ENCODE data around the gene DDX10. TPM values are rescaled to one million over a fixed set of nuclear protein-coding genes. Genes with fewer than 3 reads are reported as not detected.

Gene DDX10
- total and polyA plus RNA-seq, 2 of the 8 experiments (the other 6 are each of a cell fraction or from before 2014, with no cell fraction given), result 49.2 to 52.2 TPM

GRCh38 chr11:108647701-108648527 is 17.0 kb upstream of the DDX10 start:
- H3K79me2 ChIP-seq (ENCODE audit: control insufficient read depth in 1 of 2, insufficient read depth in 2 of 2, low read length in 2 of 2), result no peaks in the 10 kb centered on the region
- peaks cover 0 to 10% (median 0%) of the 10 kb centered on the region in 4 experiments; a peak in 4 of 7 replicates for H3K4me1 ChIP-seq (replicated peaks in 1 of 4; ENCODE audit: control insufficient read depth in 3 of 4, insufficient read depth in 4 of 4, low read length in 3 of 4)
- DNase-seq (ENCODE audit: low read depth in 1 of 2, low spot score in 2 of 2) (peak; percentile 63 to 64), FAIRE-seq (peak; percentile 90)
- no peak overlapping the region for H2BK120ac ChIP-seq (replicated peaks; ENCODE audit: low read depth, low read length)
- ChIA-PET CTCF (ENCODE audit: partially characterized antibody) (interaction anchor here (0.6 to 3.2 kb wide), 30 partner anchors 11 to 529 kb away, joined by 3 to 12 read pairs (median 4); partner anchors contain the start of gene DDX10), POLR2A (ENCODE audit: partially characterized antibody) (interaction anchor here (1.2 kb wide), 2 partner anchors 150 to 181 kb away, joined by 3 to 4 read pairs; partner anchors contain the start of genes C11orf65 and POGLUT3)
- H2AK5ac ChIP-seq (ENCODE audit: low read depth, low read length), result no peak overlapping the region
- no peak overlapping the region for H3K23ac ChIP-seq (ENCODE audit: insufficient read length)
- H2BK20ac ChIP-seq (ENCODE audit: low read length), result no peak overlapping the region
- H3K4me2 ChIP-seq (ENCODE audit: insufficient read depth in 1 of 2, low read depth in 2 of 2, low read length in 2 of 2), result no peak overlapping the region
- H3K27me3 ChIP-seq (replicated peaks in 1 of 4; ENCODE audit: control insufficient read depth in 3 of 4, extremely low read depth in 1 of 4, insufficient read depth in 3 of 4, low read length in 3 of 4), result peaks cover 0 to 1% (median 0%) of the 10 kb centered on the region in 4 experiments; a peak in 1 of 7 replicates
- H2AFZ ChIP-seq (ENCODE audit: low read length), result peak overlapping the region; percentile 73
- no peaks in the 10 kb centered on the region for H4K20me1 ChIP-seq (replicated peaks in 1 of 2; ENCODE audit: control insufficient read depth in 1 of 2, insufficient read depth in 2 of 2, low read length in 2 of 2)
- no peak overlapping the region for H4K8ac ChIP-seq (ENCODE audit: extremely low read depth, insufficient read depth, low read length)
- 52% methylated on average over 9 of the region's 9 CpGs; no CpG with 5 or more reads in 1 of the 2 experiments for WGBS, 2 experiments (ENCODE audit: extremely low coverage in 1 of 2, insufficient coverage in 1 of 2, insufficient read length in 1 of 2, insufficient replicate concordance in 2 of 2, low coverage in 1 of 2, low lambda C conversion rate in 2 of 2, missing lambda C conversion rate in 1 of 2)
- no peaks in the 10 kb centered on the region for H3K36me3 ChIP-seq (ENCODE audit: control insufficient read depth in 2 of 4, insufficient read depth in 4 of 4, low read length in 3 of 4)
- H2BK5ac ChIP-seq (ENCODE audit: low read depth, low read length), result no peak overlapping the region
- H3K4me3 ChIP-seq (ENCODE audit: extremely low read depth in 1 of 4, insufficient read depth in 2 of 4, low read depth in 3 of 4, low read length in 4 of 4), result no peak overlapping the region
- H3K18ac ChIP-seq (ENCODE audit: extremely low read depth, low read length), result no peak overlapping the region; the same call in 1 of the 2 replicates
- H2BK15ac ChIP-seq (ENCODE audit: low read length), result no peak overlapping the region; the same call in 1 of the 2 replicates
- no peak overlapping the region for H3K9ac ChIP-seq (replicated peaks in 1 of 4; ENCODE audit: extremely low read depth in 1 of 4, low read depth in 3 of 4, low read length in 3 of 4)
- no peaks in the 10 kb centered on the region for H3K23me2 ChIP-seq (ENCODE audit: low read depth, low read length)
- no peak overlapping the region for H4K5ac ChIP-seq (ENCODE audit: insufficient read length, low read depth, low read length)
- no peak overlapping the region for H4K91ac ChIP-seq (replicated peaks; ENCODE audit: insufficient read length, low read length)
- no peak overlapping the region for H3K27ac ChIP-seq (ENCODE audit: low read depth, low read length)
- H3K14ac ChIP-seq (ENCODE audit: insufficient read length), result no peak overlapping the region
- no peaks in the 10 kb centered on the region for H3K79me1 ChIP-seq (ENCODE audit: low read depth, low read length)
- no peak overlapping the region for H3K56ac ChIP-seq (replicated peaks; ENCODE audit: insufficient read length, low read depth, low read length)
- H2BK12ac ChIP-seq (ENCODE audit: low read depth, low read length), result 0 out of 2 replicates have a peak overlapping the region, but pooled peaks have one; percentile 12
- H3K4ac ChIP-seq (replicated peaks; ENCODE audit: insufficient read length, low read depth, low read length), result no peak overlapping the region
- no peaks in the 10 kb centered on the region for H3K9me3 ChIP-seq (ENCODE audit: insufficient read depth in 2 of 2, low read depth in 1 of 2, low read length in 1 of 2)
- TF ChIP-seq TEAD4 (IDR thresholded peaks at IDR 0.05; ENCODE audit: low read depth, low read length) (peak; percentile 42; the same call in 1 of the 2 replicates), NANOG (IDR thresholded peaks at IDR 0.05; ENCODE audit: insufficient read depth, low read depth, low read length, poor library complexity, severe bottlenecking) (no peak), SIX5 (IDR thresholded peaks at IDR 0.05; ENCODE audit: low read depth, low read length) (no peak), E2F6 (IDR thresholded peaks at IDR 0.05) (no peak), SUZ12 (IDR thresholded peaks at IDR 0.05; ENCODE audit: low read length) (no peak), RFX5 (IDR thresholded peaks at IDR 0.05; ENCODE audit: borderline replicate concordance, low read depth, low read length) (peak; percentile 83), TAF7 (optimal IDR thresholded peaks at IDR 0.05; ENCODE audit: borderline replicate concordance, low read depth, low read length) (no peak)

All from H1 (cell line).